ENCODE data around the gene PDIK1L.

PDIK1L gene

GRCh38 chr1:26070296-26070962 is 41.2 kb upstream of the PDIK1L start:
- TF ChIP-seq CTCF (IDR thresholded peaks at IDR 0.05; ENCODE audit: control insufficient read depth, extremely low read depth, insufficient read depth), result no peak
- no peak overlapping the region for H3K4me3 ChIP-seq (ENCODE audit: low read depth, low read length)
- DNase-seq (ENCODE audit: low read depth), result no peak

GRCh38 chr1:26070963-26071342 is 40.7 kb upstream of the PDIK1L start:
- H3K4me3 ChIP-seq (ENCODE audit: low read depth, low read length), result no peak overlapping the region
- no peak for DNase-seq (ENCODE audit: low read depth)
- TF ChIP-seq CTCF (IDR thresholded peaks at IDR 0.05; ENCODE audit: control insufficient read depth, extremely low read depth, insufficient read depth), result no peak

- DNase-seq (ENCODE audit: low read depth), result no peak
- H3K4me3 ChIP-seq (ENCODE audit: low read depth, low read length), result no peak overlapping the region
- TF ChIP-seq CTCF (IDR thresholded peaks at IDR 0.05; ENCODE audit: control insufficient read depth, extremely low read depth, insufficient read depth), result no peak
Measured at GRCh38 chr1:26072305-26072704, 39.3 kb upstream of the PDIK1L start.

GRCh38 chr1:26075421-26076144 is 36.0 kb upstream of the PDIK1L start:
- no peak for TF ChIP-seq CTCF (IDR thresholded peaks at IDR 0.05; ENCODE audit: control insufficient read depth, extremely low read depth, insufficient read depth)
- no peak for DNase-seq (ENCODE audit: low read depth)
- no peak overlapping the region for H3K4me3 ChIP-seq (ENCODE audit: low read depth, low read length)

GRCh38 chr1:26077524-26077923 is 34.1 kb upstream of the PDIK1L start:
- no peak overlapping the region for H3K4me3 ChIP-seq (ENCODE audit: low read depth, low read length)
- DNase-seq (ENCODE audit: low read depth), result no peak
- no peak for TF ChIP-seq CTCF (IDR thresholded peaks at IDR 0.05; ENCODE audit: control insufficient read depth, extremely low read depth, insufficient read depth)

- no peak overlapping the region for H3K4me3 ChIP-seq (ENCODE audit: low read depth, low read length)
Measured at GRCh38 chr1:26078286-26079177, 33.1 kb upstream of the PDIK1L start.

More at GRCh38 chr1:26078286-26079177, 33.1 kb upstream of the PDIK1L start:
- no peak for TF ChIP-seq CTCF (IDR thresholded peaks at IDR 0.05; ENCODE audit: control insufficient read depth, extremely low read depth, insufficient read depth)
- DNase-seq (ENCODE audit: low read depth), result no peak

All from LNCaP clone FGC (cell line).